UCSD-AML1 (cell line): ENCODE data around the gene CSNK1G2.

Source experiments
- DNase-seq: peaks from one replicate; lab custom pipeline; 2025; ENCODE audit not compliant: unreplicated experiment; lab: John Stamatoyannopoulos, UW

Gene CSNK1G2

GRCh38 chr19:2014731-2015607 lies 74.0 kb downstream of the CSNK1G2 start:
- DNase-seq = no peak

DNA sequence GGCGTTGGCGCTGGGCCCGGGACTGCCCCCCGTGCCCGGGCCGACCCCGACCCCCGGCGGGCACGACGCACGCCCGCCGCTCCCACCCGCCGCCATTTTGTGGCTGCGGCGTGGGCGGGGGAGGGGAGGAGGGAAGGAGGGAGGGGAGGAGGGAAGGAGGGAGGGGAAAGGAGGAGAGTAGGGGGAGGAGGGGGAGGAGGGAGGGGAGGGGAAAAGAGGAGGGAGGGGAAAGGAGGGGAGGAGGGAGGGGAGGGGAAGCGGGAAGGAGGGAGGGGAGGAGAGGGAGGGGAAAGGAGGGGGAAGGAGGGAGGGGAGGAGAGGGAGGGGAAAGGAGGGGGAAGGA lies 74.6 kb downstream of the CSNK1G2 start, which contains the start of gene BTBD2:
TSS of gene BTBD2 (minus strand) at position 107 of the 343 bp plus-strand sequence. CDS start at position 96, 11 bp downstream.
- DNase-seq = peak; percentile 54

- peak; percentile 62 for DNase-seq
These were observed 75.3 kb downstream of the CSNK1G2 start for GRCh38 chr19:2016041-2016807.

GRCh38 chr19:2018752-2019151 lies 77.8 kb downstream of the CSNK1G2 start:
- no peak for DNase-seq

DNA sequence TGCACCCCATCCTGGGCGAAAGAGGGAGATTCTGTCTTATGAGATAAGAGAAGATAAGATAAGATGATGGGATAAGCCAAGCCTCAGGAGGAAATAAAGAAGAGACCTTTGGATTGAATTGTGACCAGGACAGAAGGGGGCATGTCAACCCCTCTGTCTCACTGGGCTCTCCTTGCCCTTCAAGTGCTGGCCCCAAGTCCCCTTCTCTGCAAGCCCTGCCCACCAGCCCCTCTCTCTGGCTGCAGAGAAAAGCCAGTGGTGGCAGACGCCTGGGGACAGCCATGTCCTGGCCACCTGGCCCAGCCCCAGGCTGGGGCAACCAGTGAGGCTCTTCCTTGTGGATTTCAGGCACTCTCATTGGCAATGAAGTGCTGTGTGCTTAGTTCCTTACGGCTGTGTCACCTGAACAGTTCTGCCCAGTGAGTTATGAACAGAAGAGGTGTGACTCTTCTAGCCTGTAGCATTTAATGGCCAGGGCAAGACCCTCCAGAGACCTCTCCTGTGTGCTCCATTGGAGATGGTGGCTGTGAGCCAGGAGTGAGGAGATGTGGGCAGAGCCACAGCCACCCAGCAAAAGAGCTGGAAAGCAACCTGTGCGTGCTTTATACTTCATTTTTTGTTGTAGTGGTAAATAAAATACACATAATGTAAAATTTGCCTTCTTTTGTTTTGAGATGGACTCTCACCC lies 80.6 kb downstream of the CSNK1G2 start:
- no peak for DNase-seq

DNA sequence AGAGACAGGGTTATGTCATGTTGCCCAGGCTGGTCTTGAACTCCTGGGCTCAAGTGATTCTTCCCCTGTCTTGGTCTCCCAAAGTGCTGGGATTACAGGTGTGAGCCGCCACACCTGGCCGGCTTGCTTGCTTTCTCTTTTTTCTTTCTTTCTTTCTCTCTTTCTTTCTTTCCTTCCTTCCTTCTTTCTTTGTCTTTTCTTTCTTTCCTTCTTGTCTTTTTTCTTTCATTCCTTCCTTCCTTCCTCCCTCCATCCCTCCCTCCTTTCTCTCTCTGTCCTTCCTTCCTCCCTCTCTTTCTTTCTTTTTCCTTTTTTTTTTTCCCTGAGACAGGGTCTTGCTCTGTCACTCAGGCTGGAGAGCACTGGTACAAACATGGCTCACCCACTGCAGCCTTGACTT lies 81.3 kb downstream of the CSNK1G2 start:
- DNase-seq = no peak

DNA sequence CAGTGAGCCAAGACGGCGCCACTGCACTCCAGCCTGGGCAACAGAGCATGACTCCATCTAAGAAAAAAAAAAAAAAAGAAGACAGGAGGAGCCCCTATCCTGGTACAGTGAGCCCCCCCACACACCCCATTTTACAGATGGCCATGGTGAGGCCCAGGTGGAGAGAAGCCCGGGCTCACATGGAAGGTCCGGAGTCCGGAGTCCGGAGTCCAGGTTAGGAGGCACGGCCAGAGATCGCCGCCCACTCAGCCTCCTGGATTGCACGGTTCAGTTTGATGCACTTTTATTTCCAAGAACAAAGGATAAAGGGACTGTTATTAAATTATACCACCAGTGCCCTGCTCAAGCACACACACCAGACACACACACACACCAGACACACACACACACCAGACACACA lies 85.8 kb downstream of the CSNK1G2 start:
- DNase-seq = no peak

- no peak for DNase-seq
These were observed 86.4 kb downstream of the CSNK1G2 start for GRCh38 chr19:2027361-2027760.
